ENCODE data around the gene PHEX. TPM values are rescaled to one million over a fixed set of nuclear protein-coding genes. Genes with fewer than 3 reads are reported as not detected.
A peak's percentile ranks its signal among the peaks of the same experiment; 100 is the strongest.

PHEX gene
- total RNA-seq, 3 donors from 2014 or later: 0.16 to 5.6 (median 2.5) TPM

GRCh38 chrX:22135994-22136684 is 104.0 kb downstream of the PHEX start:
- TF ChIP-seq POLR2A (IDR thresholded peaks at IDR 0.05) (no peak), CTCF (IDR thresholded peaks at IDR 0.05) (peak; percentile 49 to 68 (median 53))
- Histone ChIP-seq H3K27ac (peak overlapping the region; percentile 66 to 72), H3K27me3 (peaks cover 0 to 17% of the 10 kb centered on the region in 2 donors), H3K36me3 (no peaks in the 10 kb centered on the region), H3K4me1 (no peaks in the 10 kb centered on the region), H3K9me3 (no peaks in the 10 kb centered on the region), H3K4me3 (no peak overlapping the region)
- DNase-seq (ENCODE audit: low spot score in 2 of 2): peak in 1 of 2 donors; percentile 38
- intact Hi-C loops (cut with DNase I; ENCODE audit: low total_unique reads): no loop called here

GRCh38 chrX:22136711-22137110 is 104.6 kb downstream of the PHEX start:
- intact Hi-C loops (cut with DNase I; ENCODE audit: low total_unique reads): no loop called here
- TF ChIP-seq POLR2AphosphoS5 (IDR thresholded peaks at IDR 0.05): no peak
- H3K4me3 ChIP-seq: no peak overlapping the region
- no peak for DNase-seq (ENCODE audit: low spot score in 2 of 2)
- H3K27me3 ChIP-seq: peaks cover 0 to 17% of the 10 kb centered on the region in 2 donors
- no peaks in the 10 kb centered on the region for H3K9me3 ChIP-seq
- no peaks in the 10 kb centered on the region for H3K4me1 ChIP-seq
- no peaks in the 10 kb centered on the region for H3K36me3 ChIP-seq
- H3K27ac ChIP-seq: peak overlapping the region; percentile 66 to 72

- intact Hi-C loops (cut with DNase I; ENCODE audit: low total_unique reads): no loop called here
- Histone ChIP-seq H3K27ac (no peak overlapping the region), H3K36me3 (no peaks in the 10 kb centered on the region), H3K27me3 (peaks cover 0 to 22% of the 10 kb centered on the region in 2 donors), H3K4me3 (no peak overlapping the region), H3K4me1 (no peaks in the 10 kb centered on the region), H3K9me3 (no peaks in the 10 kb centered on the region)
- TF ChIP-seq POLR2AphosphoS5 (IDR thresholded peaks at IDR 0.05) (no peak), POLR2A (IDR thresholded peaks at IDR 0.05) (no peak), CTCF (IDR thresholded peaks at IDR 0.05) (no peak)
- DNase-seq (ENCODE audit: low spot score in 2 of 2): no peak
These were observed 107.7 kb downstream of the PHEX start for GRCh38 chrX:22139822-22140221.

- Histone ChIP-seq H3K36me3 (no peaks in the 10 kb centered on the region), H3K27ac (no peak overlapping the region), H3K4me3 (no peak overlapping the region), H3K27me3 (peaks cover 0 to 26% of the 10 kb centered on the region in 2 donors), H3K9me3 (no peaks in the 10 kb centered on the region), H3K4me1 (no peaks in the 10 kb centered on the region)
- intact Hi-C loops (cut with DNase I; ENCODE audit: low total_unique reads): no loop called here
- no peak for TF ChIP-seq POLR2A (IDR thresholded peaks at IDR 0.05)
- no peak for TF ChIP-seq CTCF (IDR thresholded peaks at IDR 0.05)
- no peak for TF ChIP-seq POLR2AphosphoS5 (IDR thresholded peaks at IDR 0.05)
- no peak for DNase-seq (ENCODE audit: low spot score in 2 of 2)
These were observed 109.1 kb downstream of the PHEX start for GRCh38 chrX:22141047-22141730.

GRCh38 chrX:22147214-22147613 is 115.1 kb downstream of the PHEX start:
- intact Hi-C loops (cut with DNase I; ENCODE audit: low total_unique reads): no loop called here

More at GRCh38 chrX:22147214-22147613, 115.1 kb downstream of the PHEX start:
- H3K27ac ChIP-seq: no peak overlapping the region
- H3K36me3 ChIP-seq: no peaks in the 10 kb centered on the region
- DNase-seq (ENCODE audit: low spot score in 2 of 2): no peak
- H3K4me3 ChIP-seq: no peak overlapping the region
- no peaks in the 10 kb centered on the region for H3K4me1 ChIP-seq
- H3K9me3 ChIP-seq: peaks cover 0 to 3% of the 10 kb centered on the region in 2 donors
- no peak for TF ChIP-seq POLR2AphosphoS5 (IDR thresholded peaks at IDR 0.05)
- TF ChIP-seq POLR2A (IDR thresholded peaks at IDR 0.05): no peak
- no peak for TF ChIP-seq CTCF (IDR thresholded peaks at IDR 0.05)
- peaks cover 0 to 9% of the 10 kb centered on the region in 2 donors for H3K27me3 ChIP-seq
